ENCODE measurements around the gene NAT8L.

NAT8L gene

GRCh38 chr4:2067446-2068197 lies 8.5 kb downstream of the NAT8L start:
- Histone ChIP-seq H3K9me3 (ENCODE audit: low read length) (no peaks in the 10 kb centered on the region), H3K4me1 (ENCODE audit: insufficient read depth, low read length) (no peaks in the 10 kb centered on the region), H3K9ac (ENCODE audit: low read length) (no peak overlapping the region), H3K4me3 (ENCODE audit: low read depth in 1 of 2, low read length in 2 of 2) (no peak overlapping the region), H3K36me3 (ENCODE audit: insufficient read depth, low read length) (no peaks in the 10 kb centered on the region), H3K27ac (ENCODE audit: low read depth, low read length) (no peak overlapping the region), H3K27me3 (ENCODE audit: control insufficient read depth in 1 of 2, insufficient read depth in 2 of 2, low read length in 2 of 2) (peaks cover 0 to 31% of the 10 kb centered on the region in 2 donors)

- Histone ChIP-seq H3K4me3 (ENCODE audit: low read depth in 1 of 2, low read length in 2 of 2) (no peak overlapping the region), H3K4me1 (ENCODE audit: insufficient read depth, low read length) (no peaks in the 10 kb centered on the region), H3K36me3 (ENCODE audit: insufficient read depth, low read length) (no peaks in the 10 kb centered on the region), H3K9me3 (ENCODE audit: low read length) (no peaks in the 10 kb centered on the region), H3K27me3 (ENCODE audit: control insufficient read depth in 1 of 2, insufficient read depth in 2 of 2, low read length in 2 of 2) (peaks cover 0 to 27% of the 10 kb centered on the region in 2 donors), H3K27ac (ENCODE audit: low read depth, low read length) (no peak overlapping the region), H3K9ac (ENCODE audit: low read length) (no peak overlapping the region)
Measured at GRCh38 chr4:2068198-2068470, 9.0 kb downstream of the NAT8L start.

GRCh38 chr4:2068566-2068965 lies 9.4 kb downstream of the NAT8L start:
- Histone ChIP-seq H3K4me3 (ENCODE audit: low read depth in 1 of 2, low read length in 2 of 2) (no peak overlapping the region), H3K36me3 (ENCODE audit: insufficient read depth, low read length) (no peaks in the 10 kb centered on the region), H3K27me3 (ENCODE audit: control insufficient read depth in 1 of 2, insufficient read depth in 2 of 2, low read length in 2 of 2) (peaks cover 0 to 22% of the 10 kb centered on the region in 2 donors), H3K27ac (ENCODE audit: low read depth, low read length) (no peak overlapping the region), H3K9ac (ENCODE audit: low read length) (no peak overlapping the region), H3K4me1 (ENCODE audit: insufficient read depth, low read length) (no peaks in the 10 kb centered on the region), H3K9me3 (ENCODE audit: low read length) (no peaks in the 10 kb centered on the region)

- Histone ChIP-seq H3K27me3 (ENCODE audit: control insufficient read depth in 1 of 2, insufficient read depth in 2 of 2, low read length in 2 of 2) (peaks cover 0 to 22% of the 10 kb centered on the region in 2 donors), H3K36me3 (ENCODE audit: insufficient read depth, low read length) (no peaks in the 10 kb centered on the region), H3K4me3 (ENCODE audit: low read depth in 1 of 2, low read length in 2 of 2) (no peak overlapping the region), H3K9ac (ENCODE audit: low read length) (no peak overlapping the region), H3K9me3 (ENCODE audit: low read length) (no peaks in the 10 kb centered on the region), H3K27ac (ENCODE audit: low read depth, low read length) (no peak overlapping the region), H3K4me1 (ENCODE audit: insufficient read depth, low read length) (no peaks in the 10 kb centered on the region)
Measured at GRCh38 chr4:2069161-2069971, 10.2 kb downstream of the NAT8L start.

DNA sequence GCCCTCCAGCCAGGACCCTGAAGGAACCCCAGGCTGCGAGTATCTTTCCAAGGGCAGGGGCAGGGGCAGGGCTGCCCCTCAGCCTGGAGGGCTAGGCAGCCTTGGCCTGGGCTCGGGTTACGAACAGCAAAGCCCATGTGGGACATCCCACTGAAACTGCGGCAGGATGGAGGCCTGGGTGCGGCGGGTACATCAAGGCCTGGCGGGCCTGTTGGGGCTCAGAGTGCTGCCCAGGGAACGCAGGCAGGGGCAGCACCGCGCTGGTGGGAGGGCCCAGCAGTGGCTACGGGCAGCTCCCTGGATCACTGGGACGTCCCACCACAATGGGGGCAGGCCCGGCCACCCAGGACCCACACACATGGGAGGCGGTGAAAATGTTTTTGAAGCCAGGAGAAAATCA lies 10.9 kb downstream of the NAT8L start:
- H3K4me3 ChIP-seq (ENCODE audit: low read depth in 1 of 2, low read length in 2 of 2): no peak overlapping the region
- no peaks in the 10 kb centered on the region for H3K36me3 ChIP-seq (ENCODE audit: insufficient read depth, low read length)
- H3K9ac ChIP-seq (ENCODE audit: low read length): no peak overlapping the region
- H3K9me3 ChIP-seq (ENCODE audit: low read length): no peaks in the 10 kb centered on the region
- H3K4me1 ChIP-seq (ENCODE audit: insufficient read depth, low read length): no peaks in the 10 kb centered on the region
- H3K27me3 ChIP-seq (ENCODE audit: control insufficient read depth in 1 of 2, insufficient read depth in 2 of 2, low read length in 2 of 2): peaks cover 0 to 17% of the 10 kb centered on the region in 2 donors
- H3K27ac ChIP-seq (ENCODE audit: low read depth, low read length): no peak overlapping the region

- peaks cover 0 to 13% of the 10 kb centered on the region in 2 donors for H3K27me3 ChIP-seq (ENCODE audit: control insufficient read depth in 1 of 2, insufficient read depth in 2 of 2, low read length in 2 of 2)
- H3K4me1 ChIP-seq (ENCODE audit: insufficient read depth, low read length): no peaks in the 10 kb centered on the region
- H3K9ac ChIP-seq (ENCODE audit: low read length): no peak overlapping the region
- no peak overlapping the region for H3K4me3 ChIP-seq (ENCODE audit: low read depth in 1 of 2, low read length in 2 of 2)
- H3K36me3 ChIP-seq (ENCODE audit: insufficient read depth, low read length): no peaks in the 10 kb centered on the region
- no peaks in the 10 kb centered on the region for H3K9me3 ChIP-seq (ENCODE audit: low read length)
- no peak overlapping the region for H3K27ac ChIP-seq (ENCODE audit: low read depth, low read length)
Measured at GRCh38 chr4:2070421-2071251, 11.5 kb downstream of the NAT8L start.

DNA sequence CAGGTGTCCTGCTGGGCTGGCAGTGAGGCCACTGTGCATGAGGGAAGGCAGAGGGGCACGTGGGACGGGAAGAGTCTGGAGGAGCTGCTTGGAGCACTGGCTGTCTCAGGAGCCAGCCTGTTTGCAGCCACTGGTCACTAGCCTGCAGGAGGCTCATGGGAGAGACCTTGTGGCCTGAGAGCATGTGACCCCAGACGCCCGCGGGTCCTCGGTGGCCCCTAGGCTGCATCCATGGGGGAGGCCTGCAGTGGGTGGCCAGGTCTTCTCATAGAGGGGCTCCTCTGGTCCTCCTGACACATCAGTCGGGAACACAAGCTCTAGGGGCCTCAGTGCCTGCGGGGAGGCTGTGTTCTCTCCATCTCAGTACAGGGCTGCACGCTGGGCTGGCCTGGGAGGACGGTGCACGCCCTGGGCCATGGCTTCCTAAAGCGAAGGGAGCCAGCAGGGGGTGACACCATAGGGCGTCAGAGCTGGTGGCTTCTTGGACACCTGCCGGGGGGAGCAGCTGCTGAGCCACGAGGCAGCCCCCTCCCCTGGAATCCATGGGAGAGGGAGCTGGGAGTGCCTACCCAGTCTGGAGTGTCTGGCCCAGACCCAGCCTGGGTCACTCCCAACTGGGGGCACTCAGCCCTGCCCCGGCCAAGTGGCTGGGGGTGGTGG lies 12.3 kb downstream of the NAT8L start:
- H3K4me3 ChIP-seq (ENCODE audit: low read depth in 1 of 2, low read length in 2 of 2): no peak overlapping the region
- peaks cover 0 to 7% of the 10 kb centered on the region in 2 donors for H3K27me3 ChIP-seq (ENCODE audit: control insufficient read depth in 1 of 2, insufficient read depth in 2 of 2, low read length in 2 of 2)
- no peak overlapping the region for H3K27ac ChIP-seq (ENCODE audit: low read depth, low read length)
- H3K9ac ChIP-seq (ENCODE audit: low read length): no peak overlapping the region
- H3K4me1 ChIP-seq (ENCODE audit: insufficient read depth, low read length): no peaks in the 10 kb centered on the region
- no peaks in the 10 kb centered on the region for H3K36me3 ChIP-seq (ENCODE audit: insufficient read depth, low read length)
- H3K9me3 ChIP-seq (ENCODE audit: low read length): no peaks in the 10 kb centered on the region

GRCh38 chr4:2071912-2072867 lies 13.1 kb downstream of the NAT8L start:
- H3K27me3 ChIP-seq (ENCODE audit: control insufficient read depth in 1 of 2, insufficient read depth in 2 of 2, low read length in 2 of 2): peaks cover 0 to under 1% of the 10 kb centered on the region in 2 donors
- H3K9ac ChIP-seq (ENCODE audit: low read length): no peak overlapping the region
- no peaks in the 10 kb centered on the region for H3K4me1 ChIP-seq (ENCODE audit: insufficient read depth, low read length)
- H3K4me3 ChIP-seq (ENCODE audit: low read depth in 1 of 2, low read length in 2 of 2): no peak overlapping the region
- H3K27ac ChIP-seq (ENCODE audit: low read depth, low read length): no peak overlapping the region
- no peaks in the 10 kb centered on the region for H3K36me3 ChIP-seq (ENCODE audit: insufficient read depth, low read length)
- no peaks in the 10 kb centered on the region for H3K9me3 ChIP-seq (ENCODE audit: low read length)

GRCh38 chr4:2072971-2073807 lies 14.1 kb downstream of the NAT8L start:
- H3K4me1 ChIP-seq (ENCODE audit: insufficient read depth, low read length): no peaks in the 10 kb centered on the region
- no peak overlapping the region for H3K27ac ChIP-seq (ENCODE audit: low read depth, low read length)
- no peaks in the 10 kb centered on the region for H3K36me3 ChIP-seq (ENCODE audit: insufficient read depth, low read length)
- H3K9ac ChIP-seq (ENCODE audit: low read length): no peak overlapping the region
- no peaks in the 10 kb centered on the region for H3K27me3 ChIP-seq (ENCODE audit: control insufficient read depth in 1 of 2, insufficient read depth in 2 of 2, low read length in 2 of 2)
- H3K4me3 ChIP-seq (ENCODE audit: low read depth in 1 of 2, low read length in 2 of 2): no peak overlapping the region
- no peaks in the 10 kb centered on the region for H3K9me3 ChIP-seq (ENCODE audit: low read length)
